HL-60 (cell line): ENCODE results near the gene APBB2.

Experiments
- CTCF ChIP-seq: IDR thresholded peaks from one replicate; pipeline ENCODE4 v1.5.1; 2011; ENCODE audit warnings: low read length, control low read depth, inconsistent platforms; ENCODE audit not compliant: insufficient read depth
- GABPA ChIP-seq: IDR thresholded peaks from 2 replicates; pipeline ENCODE4 v1.6.1; 2012; ENCODE audit warnings: low read depth
- POLR2AphosphoS5 ChIP-seq: IDR thresholded peaks from 2 replicates; pipeline ENCODE4 v1.6.1; 2012; ENCODE audit warnings: low read depth
- REST ChIP-seq: IDR thresholded peaks from 2 replicates; pipeline ENCODE4 v1.6.1; 2012; ENCODE audit warnings: low read depth; ENCODE audit not compliant: insufficient replicate concordance
- SPI1 ChIP-seq: IDR thresholded peaks from 2 replicates; pipeline ENCODE4 v1.6.1; 2012; ENCODE audit warnings: low read depth, mild to moderate bottlenecking, borderline replicate concordance

- no peak for TF ChIP-seq CTCF
- TF ChIP-seq REST: no peak
- TF ChIP-seq POLR2AphosphoS5: no peak
- TF ChIP-seq SPI1: no peak
- TF ChIP-seq GABPA: no peak
Observed at GRCh38 chr4:40782876-40783275, 431.5 kb downstream of the APBB2 start.
